GM10266 (cell line): ENCODE data around the gene TSPAN4.

Experiments
- DNase-seq: peaks from one replicate; pipeline ENCODE4 v3.0.0; 2012; ENCODE audit errors: extremely low spot score
- TF ChIP-seq, protein P1 (sequence below): IDR thresholded peaks from 2 replicates; pipeline ENCODE4 v1.5.1; 2012; ENCODE audit warnings: mild to moderate bottlenecking, low read depth; ENCODE audit not compliant: control insufficient read depth, insufficient read depth; ENCODE audit errors: missing control alignments

Gene TSPAN4

DNA sequence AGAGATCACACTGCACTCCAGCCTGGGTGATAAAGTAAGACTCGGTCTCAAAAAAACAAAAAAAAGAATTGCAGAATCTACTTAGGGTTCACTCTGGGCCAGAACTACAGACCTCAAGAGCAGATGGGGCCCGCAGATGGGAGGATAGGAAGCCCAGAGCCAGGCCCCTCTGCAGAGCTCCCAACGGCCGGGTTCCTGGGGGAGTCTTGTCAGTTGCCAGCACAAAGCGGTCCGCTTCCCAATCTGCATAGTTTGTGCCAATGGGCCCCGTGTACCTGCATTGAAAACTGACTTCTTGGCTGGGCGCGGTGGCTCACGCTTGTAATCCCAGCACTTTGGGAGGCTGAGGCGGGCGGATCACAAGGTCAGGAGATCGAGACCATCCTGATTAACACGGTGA is 69.6 kb downstream of the TSPAN4 start:
- TF ChIP-seq, protein P1, sequence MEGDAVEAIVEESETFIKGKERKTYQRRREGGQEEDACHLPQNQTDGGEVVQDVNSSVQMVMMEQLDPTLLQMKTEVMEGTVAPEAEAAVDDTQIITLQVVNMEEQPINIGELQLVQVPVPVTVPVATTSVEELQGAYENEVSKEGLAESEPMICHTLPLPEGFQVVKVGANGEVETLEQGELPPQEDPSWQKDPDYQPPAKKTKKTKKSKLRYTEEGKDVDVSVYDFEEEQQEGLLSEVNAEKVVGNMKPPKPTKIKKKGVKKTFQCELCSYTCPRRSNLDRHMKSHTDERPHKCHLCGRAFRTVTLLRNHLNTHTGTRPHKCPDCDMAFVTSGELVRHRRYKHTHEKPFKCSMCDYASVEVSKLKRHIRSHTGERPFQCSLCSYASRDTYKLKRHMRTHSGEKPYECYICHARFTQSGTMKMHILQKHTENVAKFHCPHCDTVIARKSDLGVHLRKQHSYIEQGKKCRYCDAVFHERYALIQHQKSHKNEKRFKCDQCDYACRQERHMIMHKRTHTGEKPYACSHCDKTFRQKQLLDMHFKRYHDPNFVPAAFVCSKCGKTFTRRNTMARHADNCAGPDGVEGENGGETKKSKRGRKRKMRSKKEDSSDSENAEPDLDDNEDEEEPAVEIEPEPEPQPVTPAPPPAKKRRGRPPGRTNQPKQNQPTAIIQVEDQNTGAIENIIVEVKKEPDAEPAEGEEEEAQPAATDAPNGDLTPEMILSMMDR: no peak
- DNase-seq: no peak

- no peak for DNase-seq
- TF ChIP-seq, protein P1: no peak
Measured at GRCh38 chr11:913043-913442, 70.4 kb downstream of the TSPAN4 start.

- TF ChIP-seq, protein P1: no peak
- DNase-seq: no peak
Measured at GRCh38 chr11:914204-914603, 71.6 kb downstream of the TSPAN4 start.

DNA sequence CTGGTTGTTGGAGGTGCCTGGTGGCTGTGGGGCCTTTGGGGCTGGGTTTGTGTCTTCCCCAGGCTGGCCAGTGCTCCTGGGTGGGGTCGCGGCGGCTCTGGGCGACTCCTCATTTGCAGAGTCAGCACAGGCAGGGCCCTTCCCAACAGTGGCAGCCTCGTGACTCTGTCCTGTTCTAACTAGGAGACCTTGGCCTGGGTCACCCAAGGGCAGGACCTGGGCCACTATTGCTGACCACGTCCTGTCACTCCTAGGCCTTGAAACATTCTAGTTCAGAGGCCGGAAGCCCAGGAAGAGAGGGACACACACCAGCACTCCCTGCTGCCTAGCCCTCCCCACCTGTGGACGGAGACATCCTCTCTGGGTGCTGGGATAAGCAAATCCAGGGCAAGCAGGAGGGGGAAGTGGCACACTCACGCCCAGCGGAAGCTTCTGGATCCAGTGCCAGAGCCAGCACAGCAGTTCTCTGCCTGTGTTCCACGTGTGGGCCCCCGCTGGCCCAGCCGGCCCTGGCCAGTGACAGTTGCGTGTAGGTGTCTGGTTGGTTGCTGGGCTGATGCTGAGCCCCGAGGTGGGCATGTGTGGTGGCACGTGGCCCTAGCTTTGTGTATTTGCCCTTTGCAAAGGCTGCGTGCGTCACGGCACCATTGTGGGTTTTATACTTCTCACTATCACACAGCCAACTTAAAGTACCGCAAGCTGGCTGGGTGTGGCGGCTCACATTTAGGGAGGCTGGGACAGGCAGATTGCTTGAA is 72.3 kb downstream of the TSPAN4 start:
- no peak for DNase-seq

More for the DNA sequence above, 72.3 kb downstream of the TSPAN4 start:
- TF ChIP-seq, protein P1: no peak
